WTC11 (cell line): ENCODE measurements around the gene ERBB2. TPM values are rescaled to one million over a fixed set of nuclear protein-coding genes. Genes with fewer than 3 reads are reported as not detected.

ENCODE experiments used
- ATAC-seq: fragments of 200-7000 bp; cut with Tn5 transposase; 2 replicates; pipeline ENCODE4 v1.10.0; 2021; ENCODE audit warnings: mild to moderate bottlenecking, moderate library complexity
- CTCF ChIA-PET: fragments of 300-600 bp; sonication (Branson Sonifier 250); formaldehyde crosslinking; loops from one replicate; lab custom pipeline; 2021; ENCODE audit warnings: antibody characterized with exemption; lab: Charles Lee
- POLR2A ChIA-PET: fragments of 350-600 bp; sonication (Branson Sonifier 250); formaldehyde crosslinking; loops from one replicate; lab custom pipeline; 2021; ENCODE audit warnings: antibody characterized with exemption; lab: Charles Lee
- DNase-seq: peaks from one replicate; pipeline ENCODE4 v3.0.0; 2021; ENCODE audit warnings: low spot score
- H3K27ac Mint-ChIP-seq: 2 replicates; pipeline ENCODE4 v1.8.0; 2021; ENCODE audit warnings: mixed read lengths
- H3K27me3 Mint-ChIP-seq: 2 replicates; pipeline ENCODE4 v1.8.0; 2021; ENCODE audit warnings: low read depth, mild to moderate bottlenecking, moderate library complexity, mixed read lengths
- H3K36me3 Mint-ChIP-seq: 2 replicates; pipeline ENCODE4 v1.8.0; 2021; ENCODE audit warnings: mixed read lengths
- H3K4me1 Mint-ChIP-seq: 2 replicates; pipeline ENCODE4 v1.8.0; 2022; ENCODE audit warnings: mixed read lengths
- H3K4me3 Mint-ChIP-seq: 2 replicates; pipeline ENCODE4 v1.8.0; 2021; ENCODE audit warnings: mild to moderate bottlenecking, moderate library complexity, mixed read lengths
- H3K9me3 Mint-ChIP-seq: 2 replicates; pipeline ENCODE4 v1.8.0; 2021; ENCODE audit warnings: mixed read lengths
- AR ChIP-seq: fragments of 250-450 bp; sonication (Bioruptor Pico); IDR thresholded peaks from 2 replicates; pipeline ENCODE4 v1.9.0; 2021; ENCODE audit warnings: mild to moderate bottlenecking
- ATF1 ChIP-seq: sonication (generic); formaldehyde crosslinking; IDR thresholded peaks from 2 replicates; pipeline ENCODE4 v1.8.1; 2023; ENCODE audit warnings: mild to moderate bottlenecking, moderate library complexity, missing genetic modification reagents
- FOXK1 ChIP-seq: sonication (generic); formaldehyde crosslinking; IDR thresholded peaks from 2 replicates; pipeline ENCODE4 v1.8.0; 2022; ENCODE audit warnings: mild to moderate bottlenecking, moderate library complexity, missing genetic modification reagents
- JUN ChIP-seq: sonication (generic); formaldehyde crosslinking; IDR thresholded peaks from 2 replicates; pipeline ENCODE4 v1.8.0; 2023; ENCODE audit warnings: mild to moderate bottlenecking, missing genetic modification reagents
- MYBL2 ChIP-seq: sonication (generic); formaldehyde crosslinking; IDR thresholded peaks from 2 replicates; pipeline ENCODE4 v1.8.1; 2023; ENCODE audit warnings: mild to moderate bottlenecking, moderate library complexity, missing genetic modification reagents
- NFYB ChIP-seq: sonication (generic); formaldehyde crosslinking; conservative IDR thresholded peaks from 2 replicates; pipeline ENCODE4 v1.8.0; 2022; ENCODE audit warnings: low read depth, missing genetic modification reagents
- NR1H2 ChIP-seq: sonication (generic); formaldehyde crosslinking; IDR thresholded peaks from 2 replicates; pipeline ENCODE4 v1.9.0; 2021; ENCODE audit warnings: mild to moderate bottlenecking, moderate library complexity, missing genetic modification reagents
- NR3C1 ChIP-seq: sonication (generic); formaldehyde crosslinking; conservative IDR thresholded peaks from 2 replicates; pipeline ENCODE4 v1.8.1; 2023; ENCODE audit warnings: low read depth, mild to moderate bottlenecking, missing genetic modification reagents
- PRRX2 ChIP-seq: fragments of 250-450 bp; sonication (Bioruptor Pico); IDR thresholded peaks from 2 replicates; pipeline ENCODE4 v1.8.0; 2021; ENCODE audit warnings: mild to moderate bottlenecking
- RELA ChIP-seq: sonication (generic); formaldehyde crosslinking; IDR thresholded peaks from 2 replicates; pipeline ENCODE4 v1.8.1; 2022; ENCODE audit warnings: missing genetic modification reagents, mild to moderate bottlenecking, borderline replicate concordance
- TCF7 ChIP-seq: sonication (generic); formaldehyde crosslinking; IDR thresholded peaks from 2 replicates; pipeline ENCODE4 v1.8.0; 2022; ENCODE audit warnings: mild to moderate bottlenecking, low read depth, missing genetic modification reagents, moderate library complexity
- ZNF263 ChIP-seq: sonication (generic); formaldehyde crosslinking; IDR thresholded peaks from 2 replicates; pipeline ENCODE4 v1.8.1; 2022; ENCODE audit warnings: low read depth, mild to moderate bottlenecking, moderate library complexity, missing genetic modification reagents
- ZNF396 ChIP-seq: fragments of 250-450 bp; sonication (Bioruptor Pico); IDR thresholded peaks from 2 replicates; pipeline ENCODE4 v1.8.0; 2021; ENCODE audit warnings: mild to moderate bottlenecking, moderate library complexity, borderline replicate concordance
- ZNF512 ChIP-seq: sonication (generic); formaldehyde crosslinking; IDR thresholded peaks from 2 replicates; pipeline ENCODE4 v1.8.1; 2022; ENCODE audit warnings: missing genetic modification reagents, borderline replicate concordance
- ZSCAN18 ChIP-seq: fragments of 250-450 bp; sonication (Bioruptor Pico); IDR thresholded peaks from 2 replicates; pipeline ENCODE4 v2.1.2; 2022; ENCODE audit warnings: mild to moderate bottlenecking, moderate library complexity
- total RNA-seq: library from RNA; stranded (reverse); gene quantifications from 3 replicates; pipeline ENCODE4 v1.2.3, GENCODE V29; 2021

ERBB2 gene
- total RNA-seq, 1 experiment from 2014 or later: 209 TPM

GRCh38 chr17:39744075-39744835 is 44.4 kb downstream of the ERBB2 start:
- Mint-ChIP-seq H3K4me3 (no peak overlapping the region), H3K4me1 (peaks cover 24% of the 10 kb centered on the region), H3K9me3 (no peaks in the 10 kb centered on the region), H3K27me3 (no peaks in the 10 kb centered on the region), H3K27ac (no peak overlapping the region), H3K36me3 (peaks cover 23% of the 10 kb centered on the region)
- POLR2A ChIA-PET: no interaction called here
- no peak for ATAC-seq
- no peak for TF ChIP-seq MYBL2 (CRISPR knock-in tag)
- no peak for TF ChIP-seq ZNF512
- TF ChIP-seq AR (CRISPR knock-in tag): no peak
- no peak for TF ChIP-seq PRRX2
- TF ChIP-seq NFYB (CRISPR knock-in tag): no peak
- TF ChIP-seq ATF1: no peak
- TF ChIP-seq ZNF396 (CRISPR knock-in tag): no peak
- no peak for TF ChIP-seq RELA
- no peak for TF ChIP-seq NR1H2 (CRISPR knock-in tag)
- no peak for TF ChIP-seq JUN
- no peak for DNase-seq
- CTCF ChIA-PET: interaction anchor here (1.1 to 1.6 kb wide), 3 partner anchors 11 to 121 kb away, joined by 3 to 10 read pairs (median 8); partner anchors contain the start of gene MIEN1

- H3K4me3 Mint-ChIP-seq: no peak overlapping the region
- peaks cover 23% of the 10 kb centered on the region for H3K36me3 Mint-ChIP-seq
- DNase-seq: no peak
- ChIA-PET CTCF (interaction anchor here (1.1 to 1.6 kb wide), 4 partner anchors 10 to 121 kb away, joined by 3 to 10 read pairs (median 6); partner anchors contain the start of gene MIEN1), POLR2A (no interaction called here)
- peaks cover 27% of the 10 kb centered on the region for H3K4me1 Mint-ChIP-seq
- H3K27ac Mint-ChIP-seq: no peak overlapping the region
- TF ChIP-seq ATF1: no peak
- no peak for TF ChIP-seq AR (CRISPR knock-in tag)
- no peak for TF ChIP-seq ZSCAN18
- TF ChIP-seq ZNF263 (CRISPR knock-in tag): no peak
- no peak for TF ChIP-seq TCF7
- TF ChIP-seq NR3C1: no peak
- TF ChIP-seq FOXK1: no peak
- no peaks in the 10 kb centered on the region for H3K27me3 Mint-ChIP-seq
- no peak for ATAC-seq
- H3K9me3 Mint-ChIP-seq: no peaks in the 10 kb centered on the region
Measured at GRCh38 chr17:39744836-39745215, 45.0 kb downstream of the ERBB2 start.
